Neural progenitor cell (in vitro differentiated cells): ENCODE measurements around the gene DISC1.

Experiments used
- CTCF ChIP-seq: fragments of 200-600 bp; sonication (generic); IDR thresholded peaks from 2 replicates; pipeline ENCODE4 v1.5.1; 2017; ENCODE audit warnings: antibody characterized with exemption, mild to moderate bottlenecking
- EZH2 ChIP-seq: fragments of 200-600 bp; sonication (generic); IDR thresholded peaks from 2 replicates; pipeline ENCODE4 v1.6.1; 2017; ENCODE audit warnings: antibody characterized with exemption, mild to moderate bottlenecking, moderate library complexity
- EZH2phosphoT487 ChIP-seq: fragments of 200-600 bp; sonication (generic); IDR thresholded peaks from 2 replicates; pipeline ENCODE4 v1.6.1; 2017; ENCODE audit warnings: antibody characterized with exemption

GRCh38 chr1:231690059-231690458 lies 63.5 kb downstream of the DISC1 start:
- TF ChIP-seq CTCF (no peak), EZH2 (no peak), EZH2phosphoT487 (no peak)
